ENCODE measurements around the gene UGDH. TPM values are rescaled to one million over a fixed set of nuclear protein-coding genes. Genes with fewer than 3 reads are reported as not detected.

The UGDH gene
- total RNA-seq, 3 donors from 2014 or later: 68.3 to 134 (median 74.9) TPM

GRCh38 chr4:39530682-39531081 is 3.4 kb upstream of the UGDH start:
- Histone ChIP-seq H3K27ac (no peak overlapping the region), H3K27me3 (no peaks in the 10 kb centered on the region), H3K9me3 (no peaks in the 10 kb centered on the region), H3K4me3 (no peak overlapping the region), H3K4me1 (no peaks in the 10 kb centered on the region), H3K36me3 (no peaks in the 10 kb centered on the region)
- intact Hi-C loops (cut with DNase I; ENCODE audit: low total_unique reads): no loop called here
- no peak for DNase-seq (ENCODE audit: low spot score in 2 of 2)
- TF ChIP-seq POLR2A (IDR thresholded peaks at IDR 0.05) (no peak), CTCF (IDR thresholded peaks at IDR 0.05) (no peak), POLR2AphosphoS5 (IDR thresholded peaks at IDR 0.05) (no peak)

GRCh38 chr4:39529534-39529933 is 2.3 kb upstream of the UGDH start:
- TF ChIP-seq POLR2AphosphoS5 (IDR thresholded peaks at IDR 0.05) (no peak), POLR2A (IDR thresholded peaks at IDR 0.05) (no peak), CTCF (IDR thresholded peaks at IDR 0.05) (no peak)
- Histone ChIP-seq H3K9me3 (no peaks in the 10 kb centered on the region), H3K4me3 (no peak overlapping the region), H3K27ac (no peak overlapping the region), H3K4me1 (no peaks in the 10 kb centered on the region), H3K36me3 (no peaks in the 10 kb centered on the region), H3K27me3 (no peaks in the 10 kb centered on the region)
- no peak for DNase-seq (ENCODE audit: low spot score in 2 of 2)
- intact Hi-C loops (cut with DNase I; ENCODE audit: low total_unique reads): loop anchor here (5.0 kb wide), 1 partner anchor 108 kb away; the partner anchor contains the start of gene SMIM14

GRCh38 chr4:39528061-39528465 is 824 bp upstream of the UGDH start:
- peak overlapping the region; percentile 95 to 97 for H3K27ac ChIP-seq
- intact Hi-C loops (cut with DNase I; ENCODE audit: low total_unique reads): loop anchor here (5.0 kb wide), 1 partner anchor 109 kb away; the partner anchor contains the start of gene SMIM14
- H3K9me3 ChIP-seq: no peaks in the 10 kb centered on the region
- no peaks in the 10 kb centered on the region for H3K36me3 ChIP-seq
- peak overlapping the region; percentile 77 to 94 (median 78) for H3K4me3 ChIP-seq
- TF ChIP-seq CTCF (IDR thresholded peaks at IDR 0.05): no peak
- no peak for TF ChIP-seq POLR2A (IDR thresholded peaks at IDR 0.05)
- no peak for TF ChIP-seq POLR2AphosphoS5 (IDR thresholded peaks at IDR 0.05)
- no peaks in the 10 kb centered on the region for H3K27me3 ChIP-seq
- peak in 1 of 2 donors; percentile 76 for DNase-seq (ENCODE audit: low spot score in 2 of 2)
- H3K4me1 ChIP-seq: no peaks in the 10 kb centered on the region

- peak overlapping the region; percentile 77 to 94 (median 78) for H3K4me3 ChIP-seq
- H3K27me3 ChIP-seq: no peaks in the 10 kb centered on the region
- no peaks in the 10 kb centered on the region for H3K4me1 ChIP-seq
- no peak for DNase-seq (ENCODE audit: low spot score in 2 of 2)
- intact Hi-C loops (cut with DNase I; ENCODE audit: low total_unique reads): loop anchor here (5.0 kb wide), 1 partner anchor 110 kb away; the partner anchor contains the start of gene SMIM14
- H3K36me3 ChIP-seq: no peaks in the 10 kb centered on the region
- peak overlapping the region; percentile 95 to 97 for H3K27ac ChIP-seq
- TF ChIP-seq CTCF (IDR thresholded peaks at IDR 0.05): no peak
- no peak for TF ChIP-seq POLR2AphosphoS5 (IDR thresholded peaks at IDR 0.05)
- TF ChIP-seq POLR2A (IDR thresholded peaks at IDR 0.05): no peak
- H3K9me3 ChIP-seq: no peaks in the 10 kb centered on the region
These were observed 409 bp downstream of the UGDH start for GRCh38 chr4:39526765-39527295.

GRCh38 chr4:39525822-39526690 is 1.2 kb downstream of the UGDH start:
- H3K36me3 ChIP-seq: no peaks in the 10 kb centered on the region
- H3K27me3 ChIP-seq: no peaks in the 10 kb centered on the region
- intact Hi-C loops (cut with DNase I; ENCODE audit: low total_unique reads): loop anchor here (5.0 kb wide), 1 partner anchor 111 kb away; the partner anchor contains the start of gene SMIM14
- H3K27ac ChIP-seq: peak overlapping the region; percentile 95 to 97
- H3K4me1 ChIP-seq: no peaks in the 10 kb centered on the region
- DNase-seq (ENCODE audit: low spot score in 2 of 2): no peak
- H3K4me3 ChIP-seq: peak overlapping the region; percentile 77 to 94 (median 78)
- H3K9me3 ChIP-seq: no peaks in the 10 kb centered on the region
- no peak for TF ChIP-seq CTCF (IDR thresholded peaks at IDR 0.05)
- no peak for TF ChIP-seq POLR2A (IDR thresholded peaks at IDR 0.05)
- no peak for TF ChIP-seq POLR2AphosphoS5 (IDR thresholded peaks at IDR 0.05)

Measured in breast epithelium (tissue), 4 donors.